ENCODE results near the gene MED14.

Gene MED14

DNA sequence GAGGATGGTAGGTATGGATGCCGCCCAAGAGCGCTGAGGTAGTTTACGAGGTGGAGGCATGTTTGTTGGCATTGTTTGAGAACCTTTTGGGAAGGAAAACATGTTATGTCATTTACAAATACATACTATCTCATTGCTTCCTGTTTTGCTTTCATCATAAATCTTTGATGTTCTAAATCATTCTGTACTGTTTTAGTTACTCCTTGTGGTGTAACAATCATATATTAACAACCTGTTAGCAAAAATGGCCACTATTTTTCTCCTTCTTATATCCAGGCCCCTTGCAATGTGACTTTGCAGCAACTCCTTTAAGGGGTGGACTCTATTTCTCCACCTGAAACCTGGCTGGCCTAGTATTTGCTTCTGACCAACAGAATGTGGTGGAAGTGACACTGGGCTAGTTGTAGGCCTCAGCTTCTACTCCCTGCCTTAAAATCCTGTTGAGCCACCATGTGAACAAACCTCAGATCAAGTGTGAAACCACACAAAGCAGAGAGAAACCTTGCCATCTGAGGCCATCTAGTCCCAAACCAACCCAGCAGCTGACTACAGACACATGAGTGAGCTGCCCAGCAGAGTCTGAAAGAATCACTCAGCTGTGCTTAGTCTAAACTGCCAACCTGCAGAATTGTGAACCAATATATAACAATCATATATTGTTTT lies 72.1 kb downstream of the MED14 start:
- no peak for DNase-seq (ENCODE audit: low read depth)

- no peak for DNase-seq (ENCODE audit: low read depth)
Observed at GRCh38 chrX:40661489-40661888, 73.9 kb downstream of the MED14 start.

DNA sequence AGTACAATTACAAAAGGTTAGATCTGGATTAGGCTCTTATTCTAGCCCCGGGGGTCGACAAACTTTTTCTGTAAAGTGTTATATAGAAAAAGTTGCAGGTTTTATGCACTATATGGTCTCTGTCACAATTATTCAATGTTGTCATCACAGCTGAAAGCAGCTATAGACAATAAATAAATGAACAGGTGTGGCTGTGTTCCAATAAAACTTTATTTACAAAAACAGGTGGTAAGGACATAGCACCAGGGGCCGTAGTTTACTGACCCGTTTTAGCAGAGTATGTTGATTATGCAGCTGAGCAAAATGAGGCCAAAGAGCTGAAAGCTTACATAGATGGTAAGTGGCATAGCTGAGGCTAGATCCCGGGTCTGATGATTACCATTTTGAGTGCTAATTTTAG lies 75.0 kb downstream of the MED14 start:
- no peak for DNase-seq (ENCODE audit: low read depth)

GRCh38 chrX:40653535-40653934 lies 81.8 kb downstream of the MED14 start:
- DNase-seq (ENCODE audit: low read depth), result no peak

DNA sequence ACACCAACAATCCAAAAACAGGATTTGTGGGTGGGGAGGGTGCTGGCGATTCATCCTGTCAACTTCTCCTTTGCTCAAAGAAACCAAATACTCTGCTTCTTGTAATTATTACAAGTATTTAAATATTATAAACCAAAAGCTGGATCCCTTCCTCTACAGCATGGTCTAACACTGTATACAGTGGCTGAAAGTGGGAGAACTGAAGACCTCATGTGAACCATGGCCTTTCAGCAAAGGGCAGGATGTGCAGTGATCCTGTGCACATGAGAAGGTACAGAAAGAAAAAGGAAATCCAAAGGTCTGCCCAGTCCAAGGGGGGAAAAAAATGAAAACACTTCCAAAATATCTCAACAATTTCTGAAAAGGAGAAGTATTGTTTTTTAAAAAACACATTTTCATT lies 82.7 kb downstream of the MED14 start:
- no peak for DNase-seq (ENCODE audit: low read depth)

DNA sequence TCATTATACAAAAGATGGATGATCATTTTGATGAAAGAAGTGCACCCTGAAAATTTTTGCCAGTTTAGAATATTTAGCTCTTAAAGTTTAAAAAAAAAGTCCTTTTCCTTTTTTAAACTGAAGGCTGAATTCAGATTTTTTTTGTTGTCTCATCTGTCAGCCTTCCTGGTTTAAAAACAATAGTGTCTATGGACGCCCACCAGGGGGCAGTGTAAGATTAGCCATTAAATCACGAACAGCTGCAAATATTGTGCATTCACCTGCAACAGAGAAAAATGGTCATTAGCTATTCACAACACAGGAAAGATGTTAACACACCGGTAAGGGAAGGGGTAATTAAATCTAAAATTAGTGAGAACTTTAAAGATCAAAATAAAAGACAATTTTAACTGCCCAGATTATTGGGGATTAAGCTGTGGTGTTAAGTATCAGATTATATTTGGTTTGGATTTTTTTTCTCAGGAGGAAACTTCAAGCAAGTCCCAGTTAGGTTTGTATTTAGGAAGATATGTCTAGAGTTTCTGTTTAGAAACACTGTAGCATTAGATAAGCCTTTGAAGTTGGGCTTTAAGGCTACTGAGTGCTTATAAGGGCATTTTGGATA lies 83.6 kb downstream of the MED14 start:
- no peak for DNase-seq (ENCODE audit: low read depth)

DNA sequence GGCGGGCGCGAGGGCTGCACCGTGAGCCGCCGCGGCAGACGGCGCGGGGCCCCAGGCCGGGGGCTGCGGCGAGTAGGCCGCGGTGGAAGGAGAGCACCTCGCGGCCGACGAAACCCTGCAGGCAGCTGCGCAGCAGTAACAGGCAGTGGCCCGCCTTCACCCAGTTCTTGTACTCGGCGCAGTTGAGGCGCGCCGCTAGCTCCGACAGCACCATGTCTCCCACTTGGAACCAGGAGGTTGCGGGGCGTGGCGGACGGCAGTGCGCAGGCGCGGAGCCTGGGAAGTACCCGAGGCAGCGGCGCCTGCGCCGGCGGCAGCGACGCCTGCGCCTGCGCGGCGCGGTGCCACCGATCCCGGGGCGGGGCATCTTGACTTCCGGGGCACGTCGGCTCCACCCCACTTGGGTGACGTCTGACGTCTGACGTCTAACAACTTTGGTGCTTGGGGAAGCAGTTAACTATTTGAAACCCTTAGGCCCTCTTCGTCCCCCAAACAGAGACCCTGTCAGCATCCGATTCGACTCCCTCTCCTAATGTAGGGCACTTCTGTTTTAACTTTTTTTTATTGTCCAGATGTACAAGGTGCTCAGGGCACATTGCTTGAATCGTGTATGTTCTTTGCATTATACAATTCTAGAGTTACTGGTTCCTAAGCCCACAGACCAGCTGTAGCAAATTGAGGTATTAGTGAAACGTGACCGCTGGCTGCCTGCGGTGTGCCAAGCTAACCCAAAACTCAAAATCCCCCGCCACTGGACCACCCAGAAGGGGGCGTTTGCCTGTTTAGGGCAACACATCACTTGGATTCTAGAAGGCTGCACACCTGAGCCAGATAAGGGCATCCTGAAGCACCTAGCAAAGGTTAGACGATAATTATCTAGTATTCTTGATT lies 87.8 kb downstream of the MED14 start, which contains the start of gene CXorf38:
Gene CXorf38, minus strand, starts transcription at position 255 of the 891 bp plus-strand sequence. Its CDS starts 41 bp downstream, at position 214.
- DNase-seq (ENCODE audit: low read depth), result peak; percentile 77

- DNase-seq (ENCODE audit: low read depth), result no peak
Observed at GRCh38 chrX:40646489-40647306, 88.6 kb downstream of the MED14 start.

GRCh38 chrX:40644821-40645358 lies 90.5 kb downstream of the MED14 start:
- no peak for DNase-seq (ENCODE audit: low read depth)

DNA sequence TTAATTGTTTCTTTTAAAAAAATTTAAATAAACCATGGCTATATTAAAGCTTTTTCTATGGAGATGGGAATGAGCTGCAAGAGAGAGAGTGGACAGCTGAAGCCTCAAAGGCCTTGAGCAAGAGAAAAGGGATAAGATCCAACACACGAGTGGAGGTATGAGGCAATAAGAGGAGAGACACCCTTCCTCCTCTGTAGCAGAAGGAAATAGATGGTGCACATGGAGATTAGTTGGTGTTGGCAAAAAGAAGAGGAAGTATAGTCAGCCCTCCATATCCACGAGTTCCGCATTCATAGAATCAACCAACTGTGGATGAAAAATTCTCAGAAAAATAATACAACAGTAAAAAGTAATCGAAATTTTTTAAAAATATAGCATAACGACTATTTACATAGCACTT lies 91.2 kb downstream of the MED14 start:
- no peak for DNase-seq (ENCODE audit: low read depth)

DNA sequence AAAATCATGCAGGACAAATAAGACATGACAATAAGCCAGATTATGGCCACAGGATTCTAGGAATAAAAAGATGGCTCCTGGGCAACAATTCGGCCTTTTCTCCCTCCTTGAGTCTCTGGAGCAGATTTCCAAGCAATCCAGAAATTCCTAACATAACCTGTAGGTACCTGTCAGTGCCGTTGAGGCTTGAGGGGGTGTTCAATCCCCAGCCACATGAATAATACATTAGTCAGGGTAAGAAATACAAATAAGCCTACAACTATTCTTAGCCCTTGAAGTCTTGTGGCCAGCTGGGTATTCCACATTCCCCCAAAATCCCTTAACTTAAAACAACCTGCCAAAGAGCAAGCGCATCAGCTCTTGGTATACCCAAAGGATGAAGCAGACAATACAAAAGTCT lies 97.7 kb downstream of the MED14 start:
- no peak for DNase-seq (ENCODE audit: low read depth)

GRCh38 chrX:40632199-40632598 lies 103.1 kb downstream of the MED14 start:
- DNase-seq (ENCODE audit: low read depth), result no peak

DNA sequence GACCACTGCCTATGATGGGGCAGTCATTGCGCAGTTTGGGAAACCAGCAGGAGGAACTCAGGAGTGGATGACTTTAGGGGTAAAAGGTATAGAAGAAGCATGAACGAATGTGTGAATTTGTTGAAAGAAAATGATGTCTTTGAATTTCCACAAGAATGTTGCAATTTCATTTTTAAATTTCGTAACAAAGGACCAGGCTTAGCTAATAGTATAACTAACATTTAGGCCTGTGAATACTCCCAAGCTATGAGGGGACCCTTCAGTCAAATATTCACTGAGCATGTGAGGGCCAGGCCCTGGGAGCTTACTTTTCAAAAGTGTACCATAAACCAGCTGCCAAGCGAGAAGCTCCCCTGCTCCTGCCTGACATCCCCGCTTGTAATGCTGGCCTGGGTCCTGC lies 106.8 kb downstream of the MED14 start:
- no peak for DNase-seq (ENCODE audit: low read depth)

DNA sequence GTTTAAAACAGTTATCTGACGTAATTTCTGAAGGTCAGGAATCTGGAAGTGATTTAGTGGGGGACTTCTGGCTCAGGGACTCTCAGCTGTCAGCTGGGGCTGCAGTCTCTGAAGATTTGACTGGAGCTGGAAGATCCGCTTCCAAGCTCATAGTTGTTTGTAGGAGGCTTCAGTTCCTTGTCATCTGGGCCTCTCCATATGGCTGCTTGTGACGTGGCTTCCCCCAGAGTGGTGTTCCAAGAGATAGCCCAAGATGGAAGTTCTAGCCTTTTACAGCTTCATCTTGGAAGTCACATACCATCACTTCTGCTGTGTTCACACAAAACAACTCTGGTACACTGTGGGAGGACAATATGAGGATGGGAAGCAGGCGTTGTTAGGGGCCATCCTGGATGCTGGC lies 110.0 kb downstream of the MED14 start:
- DNase-seq (ENCODE audit: low read depth), result no peak

GRCh38 chrX:40623665-40624064 lies 111.7 kb downstream of the MED14 start:
- no peak for DNase-seq (ENCODE audit: low read depth)

- no peak for DNase-seq (ENCODE audit: low read depth)
Observed at GRCh38 chrX:40623139-40623536, 112.2 kb downstream of the MED14 start, which contains the start of gene MPC1L. Gene MPC1L, plus strand, starts transcription at chrX:40623428. Its CDS starts 138 bp downstream, at chrX:40623566.

- DNase-seq (ENCODE audit: low read depth), result no peak
Observed at GRCh38 chrX:40622479-40623138, 112.7 kb downstream of the MED14 start.

- no peak for DNase-seq (ENCODE audit: low read depth)
Observed at GRCh38 chrX:40617566-40617965, 117.8 kb downstream of the MED14 start.

GRCh38 chrX:40615976-40616375 lies 119.4 kb downstream of the MED14 start:
- no peak for DNase-seq (ENCODE audit: low read depth)

DNA sequence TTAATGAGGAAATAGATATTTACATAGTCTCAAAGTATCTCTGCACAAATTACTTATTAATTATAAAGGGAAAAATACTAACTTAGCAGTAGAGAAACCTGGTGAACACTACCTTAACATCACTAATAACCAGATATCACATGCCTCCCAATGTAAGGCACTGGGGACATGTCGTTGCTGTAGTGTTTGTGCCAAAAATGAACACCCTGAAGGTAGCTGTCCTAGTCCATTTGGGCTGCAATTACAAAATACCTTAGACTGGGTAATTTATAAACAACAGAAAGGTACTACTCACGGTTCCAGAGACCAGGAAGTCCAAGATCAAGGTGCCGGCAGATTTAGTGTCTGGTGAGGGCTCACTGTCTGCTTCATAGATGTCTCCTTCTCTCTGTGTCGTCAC lies 122.8 kb downstream of the MED14 start:
- DNase-seq (ENCODE audit: low read depth), result no peak

GRCh38 chrX:40607381-40607780 lies 128.0 kb downstream of the MED14 start:
- no peak for DNase-seq (ENCODE audit: low read depth)
